GM23248 (cell line): ENCODE results near the gene IL1A. TPM values are rescaled to one million over a fixed set of nuclear protein-coding genes. Genes with fewer than 3 reads are reported as not detected.

ENCODE experiments used
- DNase-seq: peaks from one replicate; pipeline ENCODE4 v3.0.0-alpha.2; 2015
- H2AFZ ChIP-seq: fragments of 200-600 bp; sonication (generic); 2 replicates; pipeline ENCODE4 v1.6.1; 2016; ENCODE audit warnings: antibody characterized with exemption
- H3F3A ChIP-seq: fragments of 200-600 bp; sonication (generic); 2 replicates; pipeline ENCODE4 v1.6.1; 2016; ENCODE audit warnings: mild to moderate bottlenecking, antibody characterized with exemption, mixed run types; ENCODE audit not compliant: insufficient read depth
- H3K27ac ChIP-seq: fragments of 200-600 bp; sonication (generic); 2 replicates; pipeline ENCODE4 v1.5.1; 2016; ENCODE audit warnings: mild to moderate bottlenecking
- H3K27me3 ChIP-seq: fragments of 200-600 bp; sonication (generic); replicated peaks from 2 replicates; pipeline ENCODE4 v1.6.1; 2016; ENCODE audit warnings: mild to moderate bottlenecking; ENCODE audit not compliant: insufficient read depth
- H3K36me3 ChIP-seq: fragments of 200-600 bp; sonication (generic); 2 replicates; pipeline ENCODE4 v1.6.1; 2016; ENCODE audit warnings: low read depth, mild to moderate bottlenecking
- H3K4me1 ChIP-seq: fragments of 200-600 bp; sonication (generic); 2 replicates; pipeline ENCODE4 v1.6.1; 2016; ENCODE audit warnings: mild to moderate bottlenecking; ENCODE audit not compliant: insufficient read depth
- H3K4me2 ChIP-seq: fragments of 200-600 bp; sonication (generic); one replicate; pipeline ENCODE4 v1.6.1; 2016; ENCODE audit warnings: mild to moderate bottlenecking; ENCODE audit not compliant: unreplicated experiment
- H3K4me3 ChIP-seq: fragments of 200-600 bp; sonication (generic); 2 replicates; pipeline ENCODE4 v1.5.1; 2016; ENCODE audit warnings: mild to moderate bottlenecking
- H3K79me2 ChIP-seq: fragments of 200-600 bp; sonication (generic); 2 replicates; pipeline ENCODE4 v1.6.1; 2016; ENCODE audit warnings: mild to moderate bottlenecking; ENCODE audit not compliant: insufficient read depth
- H3K9ac ChIP-seq: fragments of 200-600 bp; sonication (generic); 2 replicates; pipeline ENCODE4 v1.6.1; 2016; ENCODE audit warnings: mild to moderate bottlenecking
- H3K9me2 ChIP-seq: fragments of 200-600 bp; sonication (generic); 2 replicates; pipeline ENCODE4 v1.6.1; 2016; ENCODE audit warnings: mixed run types, mild to moderate bottlenecking, moderate library complexity; ENCODE audit not compliant: insufficient read depth
- H3K9me3 ChIP-seq: fragments of 200-600 bp; sonication (generic); one replicate; pipeline ENCODE4 v1.6.1; 2017; ENCODE audit warnings: low read depth
- H4K20me1 ChIP-seq: fragments of 200-600 bp; sonication (generic); 2 replicates; pipeline ENCODE4 v1.6.0; 2016; ENCODE audit not compliant: insufficient read depth
- EZH2 ChIP-seq: fragments of 200-600 bp; sonication (generic); IDR thresholded peaks from 2 replicates; pipeline ENCODE4 v1.6.1; 2018; ENCODE audit warnings: antibody characterized with exemption, mild to moderate bottlenecking; ENCODE audit not compliant: insufficient read depth, poor library complexity, severe bottlenecking
- EZH2phosphoT487 ChIP-seq: fragments of 200-600 bp; sonication (generic); IDR thresholded peaks from 2 replicates; pipeline ENCODE4 v1.6.1; 2018; ENCODE audit warnings: antibody characterized with exemption, moderate library complexity, mild to moderate bottlenecking, low read depth; ENCODE audit not compliant: insufficient read depth
- WGBS, 2 experiments: methylation state at CpG; one replicate each; pipeline ENCODE4 v1.1.6; 2015 to 2017; ENCODE audit warnings: low lambda C conversion rate in 2 of 2, low coverage in 1 of 2; ENCODE audit errors: missing lambda C conversion rate in 2 of 2; 5-methylcytosine and 5-hydroxymethylcytosine counted together
- in situ Hi-C: fragments of 300-500 bp; cut with MboI; formaldehyde crosslinking; loops from 2 replicates; pipeline ENCODE4 v1.15.0; 2020
- polyA plus RNA-seq: library from polyadenylated mRNA; unstranded; fragments of >200 nt; fragmentation: Nextera tagmentation; extraction: Ambion mirVana; gene quantifications from 2 replicates; pipeline ENCODE4 v1.2.1, GENCODE V29; 2016
- total RNA-seq: library from RNA; depleted of rRNA; stranded (reverse); fragments of >200 nt; shearing (Covaris generic); gene quantifications from 2 replicates; pipeline ENCODE4 v1.2.3, GENCODE V29; 2014

Gene IL1A
- total and polyA plus RNA-seq, 2 experiments from 2014 or later: 0.54 TPM; not detected in 1

GRCh38 chr2:112819081-112819480 lies 34.8 kb upstream of the IL1A start:
- in situ Hi-C loops: no loop called here
- H3K9ac ChIP-seq: no peak overlapping the region
- H3K27me3 ChIP-seq: no peaks in the 10 kb centered on the region
- H3K4me1 ChIP-seq: peaks cover 8% of the 10 kb centered on the region; the same call in 1 of the 2 replicates
- no peaks in the 10 kb centered on the region for H3K79me2 ChIP-seq
- no peak overlapping the region for H3K4me3 ChIP-seq
- no peaks in the 10 kb centered on the region for H3K36me3 ChIP-seq
- no peak for DNase-seq
- no peak overlapping the region for H3K27ac ChIP-seq
- no peak overlapping the region for H3K4me2 ChIP-seq
- 64 to 71% methylated on average over 7 of the region's 7 CpGs for WGBS, 2 experiments
- no peaks in the 10 kb centered on the region for H4K20me1 ChIP-seq
- no peaks in the 10 kb centered on the region for H3K9me2 ChIP-seq
- TF ChIP-seq EZH2phosphoT487 (no peak), EZH2 (no peak)
- H3F3A ChIP-seq: peaks cover 2% of the 10 kb centered on the region; the same call in 1 of the 2 replicates
- no peaks in the 10 kb centered on the region for H3K9me3 ChIP-seq
- no peak overlapping the region for H2AFZ ChIP-seq

- Histone ChIP-seq H3K79me2 (no peaks in the 10 kb centered on the region), H3K36me3 (no peaks in the 10 kb centered on the region), H3K9me2 (no peaks in the 10 kb centered on the region), H4K20me1 (no peaks in the 10 kb centered on the region), H3K27ac (no peak overlapping the region), H3K4me3 (no peak overlapping the region), H2AFZ (no peak overlapping the region), H3K4me1 (peaks cover 8% of the 10 kb centered on the region; the same call in 1 of the 2 replicates), H3K4me2 (no peak overlapping the region), H3F3A (no peaks in the 10 kb centered on the region), H3K9me3 (no peaks in the 10 kb centered on the region), H3K9ac (no peak overlapping the region), H3K27me3 (no peaks in the 10 kb centered on the region)
- no peak for DNase-seq
- 61 to 63% methylated on average over 3 of the region's 3 CpGs for WGBS, 2 experiments
- TF ChIP-seq EZH2phosphoT487 (no peak), EZH2 (no peak)
- in situ Hi-C loops: no loop called here
Measured at GRCh38 chr2:112818094-112818902, 34.0 kb upstream of the IL1A start.

- Histone ChIP-seq H3K4me1 (peaks cover 13% of the 10 kb centered on the region), H3K27me3 (no peaks in the 10 kb centered on the region), H3K4me3 (no peak overlapping the region), H4K20me1 (no peaks in the 10 kb centered on the region), H3K9ac (no peak overlapping the region), H3K36me3 (no peaks in the 10 kb centered on the region), H3F3A (peaks cover 5% of the 10 kb centered on the region), H3K9me3 (no peaks in the 10 kb centered on the region), H2AFZ (no peak overlapping the region), H3K9me2 (no peaks in the 10 kb centered on the region), H3K4me2 (no peak overlapping the region), H3K79me2 (no peaks in the 10 kb centered on the region), H3K27ac (no peak overlapping the region)
- in situ Hi-C loops: no loop called here
- TF ChIP-seq EZH2phosphoT487 (no peak), EZH2 (no peak)
- 47 to 51% methylated on average over 4 of the region's 4 CpGs for WGBS, 2 experiments
- no peak for DNase-seq
Measured at GRCh38 chr2:112817082-112817689, 32.9 kb upstream of the IL1A start.

- WGBS, 2 experiments: 45 to 53% methylated on average over 2 of the region's 2 CpGs
- Histone ChIP-seq H3K4me1 (peaks cover 19% of the 10 kb centered on the region), H3K27me3 (no peaks in the 10 kb centered on the region), H3K9me3 (no peaks in the 10 kb centered on the region), H3K36me3 (no peaks in the 10 kb centered on the region), H3K27ac (no peak overlapping the region), H3K9me2 (no peaks in the 10 kb centered on the region), H3K9ac (no peak overlapping the region), H4K20me1 (no peaks in the 10 kb centered on the region), H3F3A (peaks cover 11% of the 10 kb centered on the region), H3K4me3 (no peak overlapping the region), H3K79me2 (no peaks in the 10 kb centered on the region), H2AFZ (peak overlapping the region; percentile 44), H3K4me2 (no peak overlapping the region)
- in situ Hi-C loops: no loop called here
- TF ChIP-seq EZH2 (no peak), EZH2phosphoT487 (no peak)
- peak; percentile 52 for DNase-seq
Measured at GRCh38 chr2:112814278-112814677, 30.0 kb upstream of the IL1A start.
